Stimulated activated CD8-positive, alpha-beta memory T cell treated with anti-CD3 and anti-CD28 coated beads, Interleukin-7, amount 100 ng/mL, for 1 hour (primary cell): ENCODE data around the gene RAB12.
"Not testable (repeated sequence)": the region's sequence is repeated elsewhere in the genome, so short reads cannot be mapped to it uniquely, and the experiment has no call there.

Experiments
- DNase-seq, 2 donors: peaks; one replicate each; pipeline ENCODE4 v3.0.0-alpha.2; 2020; ENCODE audit warnings: low read depth in 2 of 2

RAB12 gene

DNA sequence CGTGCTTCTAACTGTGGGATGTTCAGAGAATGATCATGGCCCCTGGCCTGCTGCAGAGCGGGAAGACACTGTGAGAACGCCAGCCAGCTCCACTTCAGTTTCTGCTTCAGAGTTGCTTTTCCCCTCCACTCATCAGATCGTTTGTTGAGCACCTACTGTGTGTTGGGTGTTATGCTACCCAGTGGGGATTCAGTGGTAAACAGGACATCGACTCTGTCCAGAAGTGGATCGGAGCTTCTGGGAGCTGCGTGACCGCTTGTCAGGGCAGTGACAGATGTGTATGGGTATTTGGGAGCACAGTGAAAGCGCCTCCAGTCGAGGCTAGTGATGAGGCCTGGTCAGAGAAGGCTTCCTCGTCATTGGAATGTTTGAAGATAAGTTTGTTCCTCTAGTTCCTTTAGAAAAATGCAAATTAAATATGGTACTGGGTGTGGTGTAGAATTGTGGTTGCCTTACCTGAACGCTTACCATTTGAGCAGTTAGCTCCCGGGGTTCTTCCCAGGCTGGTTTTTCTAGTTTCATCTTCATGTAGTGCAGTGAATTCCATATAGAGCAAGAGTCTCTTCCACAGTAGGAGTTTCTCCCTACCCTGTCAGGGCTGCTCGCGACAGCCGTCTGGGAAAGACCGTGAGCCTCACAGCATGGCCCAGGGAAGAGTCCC is 2.8 kb downstream of the RAB12 start:
- no peak for DNase-seq

GRCh38 chr18:8614875-8615274 is 5.6 kb downstream of the RAB12 start:
- DNase-seq = no peak

- DNase-seq = no peak
Observed at GRCh38 chr18:8615397-8616027, 6.3 kb downstream of the RAB12 start.

GRCh38 chr18:8616028-8616401 is 6.8 kb downstream of the RAB12 start:
- DNase-seq = no peak

GRCh38 chr18:8617907-8618306 is 8.7 kb downstream of the RAB12 start:
- no peak for DNase-seq

GRCh38 chr18:8619041-8619440 is 9.8 kb downstream of the RAB12 start:
- no peak for DNase-seq

GRCh38 chr18:8619835-8620577 is 10.8 kb downstream of the RAB12 start:
- no peak for DNase-seq

DNA sequence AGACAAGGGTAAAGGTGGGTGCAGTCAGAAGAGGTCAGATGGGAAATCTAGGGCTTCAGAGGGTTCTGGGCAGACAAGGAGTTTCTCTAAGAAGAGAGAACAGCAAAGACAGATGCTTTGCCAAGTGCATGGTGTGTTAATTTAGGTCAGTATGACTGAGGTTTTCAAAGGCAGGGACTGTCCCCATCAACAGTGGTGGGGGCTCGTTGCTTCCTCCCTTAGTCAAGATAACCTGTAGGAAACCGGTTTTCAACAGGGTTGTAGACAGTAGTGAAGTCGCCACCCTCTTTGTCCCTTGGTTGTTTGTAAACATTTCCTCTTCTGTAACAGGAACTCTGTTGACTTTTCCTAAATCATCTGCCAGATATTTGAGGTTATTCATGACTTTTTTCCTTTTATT is 11.6 kb downstream of the RAB12 start:
- no peak for DNase-seq

- DNase-seq = not testable (repeated sequence)
Observed at GRCh38 chr18:8622625-8623024, 13.4 kb downstream of the RAB12 start.

DNA sequence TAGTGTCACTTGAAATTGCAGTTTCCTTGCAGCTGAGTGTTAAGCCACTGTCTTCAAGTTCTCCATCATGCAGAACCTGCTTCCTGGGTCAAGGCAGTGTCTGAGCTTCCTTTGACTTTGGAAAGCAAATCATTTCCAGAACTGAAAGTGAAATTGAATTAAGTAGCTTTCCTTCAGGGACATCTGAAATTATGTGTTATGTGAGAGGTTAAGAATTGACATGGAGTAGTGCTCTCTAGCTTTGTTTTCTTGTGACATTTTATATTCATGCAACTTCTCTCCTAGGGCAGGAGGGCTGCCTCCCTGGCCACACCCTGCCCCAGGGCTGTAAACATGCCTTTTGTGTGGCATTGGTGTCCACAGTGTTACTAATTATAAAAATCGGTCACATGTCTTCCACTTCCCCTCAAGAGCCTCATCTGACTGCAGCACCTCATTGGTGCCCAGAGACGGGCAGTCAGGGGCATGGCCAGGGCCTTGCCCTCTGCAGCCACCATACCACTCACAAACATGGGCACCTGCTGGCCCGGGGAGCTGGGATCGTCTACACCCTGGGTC is 14.4 kb downstream of the RAB12 start:
- DNase-seq = no peak

DNA sequence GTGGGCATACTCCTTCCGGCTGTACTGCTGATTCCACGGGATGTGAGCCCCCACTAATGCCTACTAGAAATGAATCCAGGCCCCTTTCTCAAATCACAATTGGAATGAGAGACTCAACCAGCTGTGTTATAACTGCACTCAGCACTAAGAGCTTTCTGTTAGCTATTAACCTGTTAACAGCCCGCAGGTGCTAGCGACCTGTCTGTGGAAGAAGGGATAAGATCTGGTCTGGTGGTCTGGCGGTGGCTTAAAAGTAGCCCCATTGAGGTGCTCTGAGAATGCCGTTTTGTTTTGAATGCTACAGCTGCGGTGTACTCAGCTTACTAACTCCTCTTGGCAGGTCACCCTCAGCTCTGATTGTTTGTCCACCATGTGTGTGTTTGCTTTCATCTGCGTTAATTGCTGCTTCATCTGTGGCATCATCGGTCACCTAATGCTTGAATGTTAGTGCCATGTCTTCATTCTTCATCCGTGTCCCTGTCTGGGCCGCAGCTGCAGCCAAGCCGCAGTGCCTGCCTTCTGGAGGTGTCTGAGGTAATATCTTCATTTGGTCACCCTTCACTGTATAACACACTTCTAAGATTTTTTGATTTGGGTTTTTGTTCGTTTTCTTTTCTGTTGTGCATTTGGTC is 16.3 kb downstream of the RAB12 start:
- no peak for DNase-seq

- DNase-seq = no peak
Observed at GRCh38 chr18:8626414-8627106, 17.3 kb downstream of the RAB12 start.

GRCh38 chr18:8627107-8627472 is 17.9 kb downstream of the RAB12 start:
- DNase-seq = no peak

DNA sequence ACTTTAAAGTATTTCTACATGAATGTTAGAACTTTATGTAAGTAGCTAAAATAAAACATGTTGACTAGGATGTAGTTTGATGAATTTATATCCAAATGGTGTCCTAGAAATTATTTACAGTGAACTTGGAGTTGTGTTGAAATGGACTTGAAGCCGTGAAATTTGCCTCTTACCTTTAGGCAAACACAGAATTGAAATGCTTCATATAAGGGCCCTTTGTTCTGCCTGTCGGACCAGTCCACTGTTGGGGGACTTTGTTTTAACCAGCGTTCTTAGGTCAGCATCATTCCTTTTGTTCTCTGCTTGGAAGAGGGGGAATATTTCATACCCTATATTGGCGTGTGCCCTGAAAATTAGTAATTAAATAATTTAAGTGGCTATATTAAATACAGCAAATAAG is 18.3 kb downstream of the RAB12 start:
- no peak for DNase-seq

DNA sequence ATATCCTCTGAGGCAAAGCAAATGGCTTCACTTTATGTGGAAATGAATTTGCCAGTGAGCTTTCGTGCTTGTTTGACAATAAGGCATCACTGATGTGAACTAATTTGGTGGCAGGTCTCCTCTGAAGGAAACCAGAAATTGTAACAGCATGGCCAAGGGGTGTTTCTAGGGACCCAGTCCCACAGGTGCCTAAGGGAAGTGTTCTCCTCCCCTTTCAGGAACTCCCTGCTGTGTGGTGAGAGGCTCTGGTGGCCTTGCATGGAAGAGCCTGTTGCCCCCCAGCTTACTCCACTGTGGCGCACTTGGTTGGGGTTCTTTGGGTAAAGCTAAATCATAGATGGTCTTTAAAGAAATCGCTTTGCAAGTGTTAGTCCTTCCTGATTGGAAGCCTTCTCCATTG is 20.4 kb downstream of the RAB12 start:
- no peak for DNase-seq

- no peak for DNase-seq
Observed at GRCh38 chr18:8630546-8630945, 21.3 kb downstream of the RAB12 start.

- no peak for DNase-seq
Observed at GRCh38 chr18:8631265-8631664, 22.0 kb downstream of the RAB12 start.

- DNase-seq = no peak
Observed at GRCh38 chr18:8632386-8632785, 23.1 kb downstream of the RAB12 start.

GRCh38 chr18:8634508-8634907 is 25.3 kb downstream of the RAB12 start:
- DNase-seq = no peak

DNA sequence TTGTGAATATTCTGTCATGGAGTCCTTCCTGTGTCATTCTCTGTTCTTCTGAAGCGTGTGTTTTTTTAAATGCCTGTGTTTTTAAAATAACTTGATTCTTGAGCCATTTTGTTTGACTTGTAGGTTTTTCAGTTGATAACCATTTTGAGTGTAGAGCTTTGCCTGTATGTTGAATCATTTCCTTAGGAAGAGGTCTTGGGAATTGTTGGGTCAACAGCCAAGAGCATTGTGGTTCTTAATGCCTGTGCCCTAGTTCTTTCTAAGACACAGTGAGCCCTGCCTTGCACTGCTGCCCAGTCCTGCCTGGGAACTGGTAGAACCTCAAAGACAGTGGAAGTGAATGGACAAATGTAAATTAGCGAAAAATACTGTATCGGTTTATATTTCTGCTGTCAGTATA is 25.9 kb downstream of the RAB12 start:
- DNase-seq = no peak

DNA sequence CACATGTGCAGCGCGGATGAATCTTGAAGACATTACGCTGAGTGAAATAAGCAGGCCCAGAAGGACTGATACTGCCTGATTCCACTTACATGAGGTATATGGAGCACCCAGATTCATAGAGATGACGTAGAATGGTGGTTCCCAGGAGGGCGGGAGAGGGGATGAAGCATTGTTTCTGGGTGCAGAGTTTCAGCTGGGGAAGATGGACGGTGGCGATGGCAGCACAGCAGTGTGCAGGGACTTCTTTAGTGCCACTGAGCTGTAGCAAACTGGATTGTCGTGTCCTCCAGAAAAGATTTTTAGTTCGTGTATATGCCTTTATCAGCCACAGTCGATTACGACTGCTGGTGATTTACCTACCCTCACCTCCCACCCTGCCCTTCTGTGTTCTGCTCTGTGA is 30.5 kb downstream of the RAB12 start:
- no peak for DNase-seq

GRCh38 chr18:8643326-8643878 is 34.2 kb downstream of the RAB12 start:
- DNase-seq = no peak
